ENCODE measurements around the gene PTGES. TPM values are rescaled to one million over a fixed set of nuclear protein-coding genes. Genes with fewer than 3 reads are reported as not detected.

Gene PTGES
- total and polyA plus RNA-seq, 9 of the 15 experiments (the other 6 are each of a cell fraction or from before 2014, with no cell fraction given): 0.13 TPM; not detected in 8

- TF ChIP-seq USF1 (CRISPR knock-in tag; IDR thresholded peaks at IDR 0.05): no peak
- no peak for TF ChIP-seq NR2C2 (CRISPR knock-in tag; IDR thresholded peaks at IDR 0.05)
- peak; percentile 74 for TF ChIP-seq NR2C2 (tag; IDR thresholded peaks at IDR 0.05)
- TF ChIP-seq CCAR2 (IDR thresholded peaks at IDR 0.05; ENCODE audit: low read depth, low read length): no peak
- peak; percentile 54 for TF ChIP-seq MEIS2 (IDR thresholded peaks at IDR 0.05; ENCODE audit: partially characterized antibody)
- peak; percentile 76 to 82 for TF ChIP-seq KDM1A (IDR thresholded peaks at IDR 0.05)
- peak; percentile 63; the same call in 1 of the 2 replicates for TF ChIP-seq CBFA2T3 (IDR thresholded peaks at IDR 0.05)
- no peak for TF ChIP-seq ATF1 (CRISPR knock-in tag; IDR thresholded peaks at IDR 0.05)
- no peak for TF ChIP-seq ATF1 (tag; IDR thresholded peaks at IDR 0.05)
- TF ChIP-seq XRCC5 (IDR thresholded peaks at IDR 0.05; ENCODE audit: low read depth, low read length): no peak
- TF ChIP-seq BCOR (IDR thresholded peaks at IDR 0.05): peak; percentile 62; the same call in 1 of the 2 replicates
- TF ChIP-seq RHOXF2B (CRISPR knock-in tag; conservative IDR thresholded peaks at IDR 0.05): no peak
- no peak for TF ChIP-seq NCOA1 (IDR thresholded peaks at IDR 0.05; ENCODE audit: low read depth)
- TF ChIP-seq PBX2 (CRISPR knock-in tag; IDR thresholded peaks at IDR 0.05; ENCODE audit: low read depth): no peak
- TF ChIP-seq PBX2 (tag; conservative IDR thresholded peaks at IDR 0.05; ENCODE audit: low read depth): peak; percentile 19; the same call in 1 of the 2 replicates
- no peak for TF ChIP-seq ZNF197 (CRISPR knock-in tag; IDR thresholded peaks at IDR 0.05; ENCODE audit: low read depth)
- TF ChIP-seq DIDO1 (tag; IDR thresholded peaks at IDR 0.05; ENCODE audit: low read depth): no peak
- TF ChIP-seq ILF3 (IDR thresholded peaks at IDR 0.05; ENCODE audit: borderline replicate concordance): no peak
- TF ChIP-seq CTBP1 (IDR thresholded peaks at IDR 0.05; ENCODE audit: borderline replicate concordance): peak; percentile 49; the same call in 1 of the 2 replicates
These were observed 7.1 kb upstream of the PTGES start (continued) for GRCh38 chr9:129759804-129760502.
